Panc1 (cell line): ENCODE results near the gene FSHR. TPM values are rescaled to one million over a fixed set of nuclear protein-coding genes. Genes with fewer than 3 reads are reported as not detected.

Source experiments
- ATAC-seq: fragments of 200-7000 bp; cut with Tn5 transposase; 2 replicates; pipeline ENCODE4 v1.9.1; 2020; ENCODE audit warnings: mild to moderate bottlenecking, moderate library complexity
- BruUV-seq: library from RNA; stranded (reverse); fragments of 400-500 nt; replicated peaks from 2 replicates; lab custom pipeline; 2021; lab: Mats Ljungman, UMichigan
- CTCF ChIA-PET: fragments of 300-600 bp; sonication (Branson Sonifier 250); formaldehyde crosslinking; loops from one replicate; lab custom pipeline; 2022; ENCODE audit warnings: antibody characterized with exemption; lab: Charles Lee
- POLR2A ChIA-PET: fragments of 300-600 bp; sonication (Branson Sonifier 250); formaldehyde crosslinking; loops from one replicate; lab custom pipeline; 2022; ENCODE audit warnings: antibody characterized with exemption; lab: Charles Lee
- DNase-seq: peaks from one replicate; pipeline ENCODE4 v3.0.0-alpha.2; 2010; ENCODE audit warnings: low read depth, low spot score
- H3K27ac ChIP-seq: 2 replicates; pipeline ENCODE4 v1.5.1; 2011; ENCODE audit warnings: mild to moderate bottlenecking, low read length, inconsistent platforms
- H3K27me3 ChIP-seq: fragments of 200-500 bp; sonication (Bioruptor generic); 2 replicates; pipeline ENCODE4 v1.6.0; 2014; ENCODE audit warnings: low read length, inconsistent platforms; ENCODE audit not compliant: control insufficient read depth, insufficient read depth
- H3K36me3 ChIP-seq: fragments of 200-500 bp; sonication (Bioruptor generic); 2 replicates; pipeline ENCODE4 v1.5.1; 2014; ENCODE audit warnings: inconsistent platforms, mild to moderate bottlenecking, low read length, moderate library complexity; ENCODE audit not compliant: control insufficient read depth, insufficient read depth
- H3K4me1 ChIP-seq: 2 replicates; pipeline ENCODE4 v1.5.1; 2011; ENCODE audit warnings: inconsistent platforms, mild to moderate bottlenecking, low read length, moderate library complexity; ENCODE audit not compliant: control insufficient read depth, insufficient read depth
- H3K4me3 ChIP-seq, 2 experiments: 2 replicates each; pipeline ENCODE4 v1.5.1; 2011 to 2012; ENCODE audit warnings: low read depth in 2 of 2, low read length in 2 of 2, mild to moderate bottlenecking in 2 of 2, inconsistent platforms in 1 of 2, moderate library complexity in 1 of 2
- H3K9me3 ChIP-seq: fragments of 200-500 bp; sonication (Bioruptor generic); 2 replicates; pipeline ENCODE4 v1.5.1; 2014; ENCODE audit warnings: low read depth, mild to moderate bottlenecking, inconsistent platforms, low read length, moderate library complexity; ENCODE audit not compliant: control insufficient read depth, insufficient read depth
- CTCF ChIP-seq: fragments of 450-650 bp; IDR thresholded peaks from 2 replicates; pipeline ENCODE4 v1.5.1; 2017; ENCODE audit warnings: mild to moderate bottlenecking
- POLR2AphosphoS5 ChIP-seq: IDR thresholded peaks from 2 replicates; pipeline ENCODE4 v1.6.1; 2012; ENCODE audit warnings: mild to moderate bottlenecking, low read depth, low read length, moderate library complexity
- REST ChIP-seq, 2 experiments: IDR thresholded peaks; 2 replicates each; pipeline ENCODE4 v1.6.1; 2011 to 2012; ENCODE audit warnings: low read depth in 2 of 2, control low read depth in 1 of 2, low read length in 1 of 2, mild to moderate bottlenecking in 1 of 2, moderate library complexity in 1 of 2; ENCODE audit not compliant: insufficient read depth in 1 of 2
- SIN3A ChIP-seq: IDR thresholded peaks from 2 replicates; pipeline ENCODE4 v1.6.1; 2012; ENCODE audit warnings: low read depth, mild to moderate bottlenecking, low read length, moderate library complexity, borderline replicate concordance; ENCODE audit not compliant: insufficient read depth
- TCF7L2 ChIP-seq: IDR thresholded peaks from 2 replicates; pipeline ENCODE4 v1.6.1; 2011; ENCODE audit warnings: mild to moderate bottlenecking, low read depth, low read length, inconsistent platforms
- in situ Hi-C: cut with HindIII; loops from 2 replicates; pipeline ENCODE4 v1.10.0; 2016; ENCODE audit warnings: low sequenced_read_pairs, low pct_unique_long_range_greater_than_20kb
- intact Hi-C: fragments of 100-400 bp; cut with micrococcal nuclease; formaldehyde crosslinking; loops from one replicate; pipeline ENCODE4 v1.10.0; 2022; ENCODE audit not compliant: unreplicated experiment
- total RNA-seq: library from RNA; stranded (reverse); gene quantifications from one replicate; pipeline ENCODE4 v1.2.1, GENCODE V29; 2021; ENCODE audit not compliant: unreplicated experiment

The FSHR gene
- total RNA-seq, 1 experiment from 2014 or later, result not detected

- no peak for ATAC-seq
- Histone ChIP-seq H3K4me1 (no peaks in the 10 kb centered on the region), H3K27me3 (no peaks in the 10 kb centered on the region), H3K9me3 (no peaks in the 10 kb centered on the region), H3K27ac (no peak overlapping the region), H3K4me3 (no peak overlapping the region), H3K36me3 (no peaks in the 10 kb centered on the region)
- intact Hi-C loops (no loop called here), in situ Hi-C loops (no loop called here)
- POLR2A ChIA-PET, result no interaction called here
- no peak for DNase-seq
- CTCF ChIA-PET, result no interaction called here
- TF ChIP-seq TCF7L2, result no peak
- TF ChIP-seq CTCF, result no peak
- TF ChIP-seq REST (IDR thresholded peaks at IDR 0.05; ENCODE audit: insufficient read depth in 1 of 2, low read depth in 2 of 2, low read length in 1 of 2), result no peak
- no peak for TF ChIP-seq SIN3A
- no peak for TF ChIP-seq POLR2AphosphoS5
- no TSS peak for BruUV-seq
These were observed 193.3 kb downstream of the FSHR start for GRCh38 chr2:48961009-48961408.

- in situ Hi-C loops (no loop called here), intact Hi-C loops (no loop called here)
- DNase-seq, result no peak
- H3K27ac ChIP-seq, result no peak overlapping the region
- TF ChIP-seq CTCF, result no peak
- no peak for TF ChIP-seq POLR2AphosphoS5
- TF ChIP-seq REST (IDR thresholded peaks at IDR 0.05; ENCODE audit: insufficient read depth in 1 of 2, low read depth in 2 of 2, low read length in 1 of 2), result no peak
- no peak for TF ChIP-seq TCF7L2
- TF ChIP-seq SIN3A, result no peak
- no TSS peak for BruUV-seq
- CTCF ChIA-PET, result no interaction called here
- no peak overlapping the region for H3K4me3 ChIP-seq
- no peak for ATAC-seq
- no peaks in the 10 kb centered on the region for H3K9me3 ChIP-seq
- POLR2A ChIA-PET, result no interaction called here
- H3K4me1 ChIP-seq, result no peaks in the 10 kb centered on the region
- H3K36me3 ChIP-seq, result no peaks in the 10 kb centered on the region
- H3K27me3 ChIP-seq, result no peaks in the 10 kb centered on the region
These were observed 199.4 kb downstream of the FSHR start for GRCh38 chr2:48954935-48955334.
